ENCODE data around the gene BHLHE23. TPM values are rescaled to one million over a fixed set of nuclear protein-coding genes. Genes with fewer than 3 reads are reported as not detected.

Gene BHLHE23
- total and polyA plus RNA-seq, 5 donors from 2014 or later: not detected

DNA sequence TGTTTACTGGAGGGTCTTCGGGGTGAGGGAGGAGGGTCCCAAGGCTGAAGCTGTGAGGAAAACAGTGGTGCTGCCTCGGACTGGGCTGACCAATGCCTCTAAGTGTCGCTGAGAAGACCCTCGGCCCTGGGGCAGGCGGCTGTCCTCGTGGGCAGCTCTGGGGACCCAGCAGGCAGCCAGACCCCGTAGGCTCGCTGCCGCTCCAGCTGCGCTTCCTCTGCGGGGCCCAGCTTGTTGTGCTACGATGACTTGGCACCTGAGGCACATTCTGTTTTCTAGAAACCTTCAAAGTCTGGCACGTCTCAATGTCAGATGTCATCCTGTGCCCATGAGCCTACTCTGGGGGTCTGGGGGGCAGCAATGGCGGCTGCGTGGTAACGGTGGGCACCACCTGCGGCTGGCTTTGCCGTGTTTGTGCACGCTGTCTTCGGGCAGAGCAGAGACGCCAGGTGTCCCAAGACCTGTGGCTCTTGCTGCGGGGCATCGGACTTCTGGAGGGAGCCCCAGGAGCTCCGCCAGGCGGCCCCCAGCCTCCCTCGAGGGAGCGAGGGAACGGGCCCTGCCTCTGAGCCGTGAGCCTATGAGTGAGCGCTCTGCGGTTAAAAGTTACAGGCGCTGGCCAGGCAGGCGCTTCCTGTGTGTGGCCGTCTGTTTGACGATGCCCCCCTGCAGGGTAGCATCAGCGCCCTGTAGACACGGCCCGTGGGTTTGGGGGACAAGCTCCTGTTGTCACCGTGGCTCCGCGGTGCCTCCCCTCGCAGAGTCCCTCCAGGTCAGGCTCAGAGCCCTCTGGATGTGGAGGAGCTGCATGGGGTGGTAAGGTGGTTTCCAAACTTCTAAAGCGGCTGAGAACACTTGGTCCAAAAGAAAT is 47.4 kb downstream of the BHLHE23 start:
- Histone ChIP-seq H3K4me1 (ENCODE audit: control insufficient read depth, insufficient read depth, low read length, poor library complexity, severe bottlenecking) (peaks cover 11% of the 10 kb centered on the region), H3K27ac (ENCODE audit: insufficient read depth, low read length, poor library complexity, severe bottlenecking) (no peak overlapping the region), H3K9me3 (ENCODE audit: control insufficient read depth in 2 of 2, low read length in 2 of 2) (no peaks in the 10 kb centered on the region), H3K36me3 (ENCODE audit: control insufficient read depth, insufficient read depth, low read length) (no peaks in the 10 kb centered on the region), H3K4me3 (ENCODE audit: low read depth, low read length) (no peak overlapping the region), H3K27me3 (ENCODE audit: control insufficient read depth, insufficient read depth, low read length) (no peaks in the 10 kb centered on the region)
- H3K27me3 Mint-ChIP-seq: no peaks in the 10 kb centered on the region
- peak overlapping the region in 1 of 4 donors; percentile 13 for H3K4me3 Mint-ChIP-seq
- H3K4me1 Mint-ChIP-seq: peaks cover 0 to 17% (median 2%) of the 10 kb centered on the region in 4 donors
- H3K9me3 Mint-ChIP-seq: no peaks in the 10 kb centered on the region
- no peaks in the 10 kb centered on the region for H3K36me3 Mint-ChIP-seq
- DNase-seq: no peak
- H3K27ac Mint-ChIP-seq: peak overlapping the region in 2 of 3 donors; percentile 15 to 63
- ATAC-seq (ENCODE audit: low read depth in 2 of 2): peak; percentile 28 to 45

DNA sequence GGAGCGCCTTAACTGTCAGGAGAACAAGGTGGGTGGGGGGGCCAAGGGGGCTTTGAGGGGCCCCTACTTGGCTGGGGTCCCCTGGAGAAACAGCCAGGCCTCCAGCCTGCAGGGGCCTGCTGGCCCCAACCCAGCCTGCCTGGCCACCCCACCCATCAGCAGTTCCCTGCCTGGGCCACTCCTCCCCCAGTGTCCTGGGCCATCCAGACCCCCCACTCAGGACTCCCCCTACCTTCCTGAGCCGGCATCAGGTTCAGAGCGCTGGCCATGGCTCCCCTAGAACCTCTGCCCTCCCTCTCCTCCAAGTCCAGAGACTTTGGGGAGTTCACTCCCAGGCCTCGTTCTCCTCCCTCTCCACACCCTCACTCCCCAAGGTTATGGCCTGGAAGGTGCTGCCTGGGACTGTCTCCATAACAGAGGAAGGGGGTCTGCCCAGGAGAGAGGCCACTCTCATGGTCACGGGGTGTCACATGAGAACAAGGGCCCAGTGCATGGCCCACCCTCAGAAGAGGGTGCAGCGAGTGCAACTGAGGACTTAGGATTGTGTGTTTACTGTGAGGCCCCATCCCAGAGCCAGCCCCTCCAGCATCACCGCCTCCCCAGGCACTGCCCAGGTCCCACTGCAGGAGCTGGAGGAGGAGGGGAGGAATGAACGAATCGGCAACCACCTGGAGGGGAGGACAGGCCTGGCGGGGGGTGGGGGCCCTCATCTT is 48.2 kb downstream of the BHLHE23 start:
- H3K27ac Mint-ChIP-seq: no peak overlapping the region
- H3K27me3 Mint-ChIP-seq: no peaks in the 10 kb centered on the region
- H3K27ac ChIP-seq (ENCODE audit: insufficient read depth, low read length, poor library complexity, severe bottlenecking): no peak overlapping the region

DNA sequence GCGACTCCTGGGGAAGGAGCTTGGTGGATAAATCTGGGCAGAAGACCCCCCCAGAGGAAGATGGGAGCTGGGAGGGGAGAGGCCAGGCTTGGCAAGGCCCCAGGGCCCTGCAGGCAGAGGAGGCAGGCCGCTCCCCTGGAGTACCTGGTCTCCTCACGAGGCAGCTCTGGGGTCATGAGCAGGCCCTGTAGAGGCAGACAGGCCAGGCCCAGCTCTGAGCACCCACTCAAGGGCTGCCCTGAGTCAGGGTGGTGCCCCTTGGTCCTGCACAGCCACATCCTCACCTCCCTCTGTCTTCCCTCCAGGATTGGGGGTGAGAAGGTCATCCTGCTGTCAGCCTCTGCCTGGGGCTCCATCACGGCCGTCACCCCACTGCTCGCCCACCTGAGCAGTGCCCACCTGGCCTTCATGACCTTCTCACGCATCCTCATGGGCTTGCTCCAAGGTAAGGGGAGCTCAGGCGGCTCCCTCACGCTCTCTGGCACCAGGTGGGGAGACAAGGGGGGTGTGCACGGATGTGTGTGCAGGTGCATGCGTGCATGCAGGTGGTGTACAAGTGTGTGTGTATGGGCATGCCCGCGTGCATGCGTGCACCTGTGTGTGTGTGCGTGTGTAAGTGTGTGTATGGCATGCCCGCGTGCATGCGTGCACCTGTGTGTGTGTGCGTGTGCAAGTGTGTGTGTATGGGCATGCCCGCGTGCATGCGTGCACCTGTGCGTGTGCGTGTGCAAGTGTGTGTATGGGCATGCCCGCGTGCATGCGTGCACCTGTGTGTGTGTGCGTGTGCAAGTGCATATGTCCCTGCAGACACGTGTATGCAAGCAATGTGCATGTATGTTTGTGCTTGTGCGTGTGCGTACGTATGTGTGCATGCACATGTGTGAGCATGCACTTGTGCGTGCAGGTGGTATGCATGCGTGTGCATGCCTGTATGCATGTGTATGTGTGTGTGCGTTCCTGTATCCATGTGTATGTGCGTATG is 49.3 kb downstream of the BHLHE23 start:
- ATAC-seq (ENCODE audit: low read depth in 2 of 2) (no peak), DNase-seq (no peak)
- Mint-ChIP-seq H3K27me3 (no peaks in the 10 kb centered on the region), H3K27ac (no peak overlapping the region), H3K4me1 (peaks cover 0 to 33% (median 7%) of the 10 kb centered on the region in 4 donors), H3K9me3 (no peaks in the 10 kb centered on the region), H3K36me3 (no peaks in the 10 kb centered on the region), H3K4me3 (no peak overlapping the region)
- no peak overlapping the region for H3K27ac ChIP-seq (ENCODE audit: insufficient read depth, low read length, poor library complexity, severe bottlenecking)
- no peaks in the 10 kb centered on the region for H3K9me3 ChIP-seq (ENCODE audit: control insufficient read depth in 2 of 2, low read length in 2 of 2)
- no peak overlapping the region for H3K4me3 ChIP-seq (ENCODE audit: low read depth, low read length)
- peaks cover 29% of the 10 kb centered on the region for H3K4me1 ChIP-seq (ENCODE audit: control insufficient read depth, insufficient read depth, low read length, poor library complexity, severe bottlenecking)
- H3K36me3 ChIP-seq (ENCODE audit: control insufficient read depth, insufficient read depth, low read length): no peaks in the 10 kb centered on the region
- H3K27me3 ChIP-seq (ENCODE audit: control insufficient read depth, insufficient read depth, low read length): no peaks in the 10 kb centered on the region

More for the DNA sequence above, 48.2 kb downstream of the BHLHE23 start:
- H3K27me3 ChIP-seq (ENCODE audit: control insufficient read depth, insufficient read depth, low read length): no peaks in the 10 kb centered on the region
- Mint-ChIP-seq H3K9me3 (no peaks in the 10 kb centered on the region), H3K36me3 (no peaks in the 10 kb centered on the region), H3K4me1 (peaks cover 0 to 25% (median 7%) of the 10 kb centered on the region in 4 donors), H3K4me3 (no peak overlapping the region)
- ATAC-seq (ENCODE audit: low read depth in 2 of 2): no peak
- DNase-seq: no peak
- H3K4me1 ChIP-seq (ENCODE audit: control insufficient read depth, insufficient read depth, low read length, poor library complexity, severe bottlenecking): peaks cover 19% of the 10 kb centered on the region
- H3K9me3 ChIP-seq (ENCODE audit: control insufficient read depth in 2 of 2, low read length in 2 of 2): no peaks in the 10 kb centered on the region
- H3K36me3 ChIP-seq (ENCODE audit: control insufficient read depth, insufficient read depth, low read length): no peaks in the 10 kb centered on the region
- H3K4me3 ChIP-seq (ENCODE audit: low read depth, low read length): no peak overlapping the region

DNA sequence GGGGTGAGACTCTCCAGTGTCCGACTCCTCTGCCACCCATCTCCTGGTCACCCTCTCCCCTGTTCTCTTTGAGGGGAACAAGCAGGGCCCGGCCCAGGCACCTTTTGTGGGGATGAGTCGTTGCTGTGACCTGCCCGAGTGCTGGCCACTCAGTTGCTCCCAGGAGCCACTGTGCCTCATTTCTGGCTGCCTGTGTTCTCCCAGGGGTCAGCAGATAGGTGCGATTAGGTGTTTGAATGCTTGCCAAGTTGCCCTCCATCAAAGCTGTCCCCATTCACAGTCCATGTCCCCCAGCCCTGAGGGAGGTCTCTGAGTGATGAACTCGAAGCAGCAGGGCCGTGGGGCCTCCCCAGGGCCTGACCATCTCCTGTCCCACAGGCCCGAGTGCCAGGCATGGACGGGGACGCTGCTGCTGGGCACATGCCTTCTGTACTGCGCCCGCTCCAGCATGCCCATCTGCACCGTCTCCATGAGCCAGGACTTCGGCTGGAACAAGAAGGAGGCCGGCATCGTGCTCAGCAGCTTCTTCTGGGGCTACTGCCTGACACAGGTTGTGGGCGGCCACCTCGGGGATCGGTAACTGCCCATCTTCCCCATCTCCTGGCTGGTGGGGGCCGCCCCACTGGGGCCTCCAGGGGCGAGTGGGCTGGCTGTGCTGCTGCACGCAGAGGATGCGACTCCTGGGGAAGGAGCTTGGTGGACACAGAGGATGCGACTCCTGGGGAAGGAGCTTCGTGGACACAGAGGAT is 50.2 kb downstream of the BHLHE23 start:
- peaks cover 37% of the 10 kb centered on the region for H3K4me1 ChIP-seq (ENCODE audit: control insufficient read depth, insufficient read depth, low read length, poor library complexity, severe bottlenecking)
- no peaks in the 10 kb centered on the region for H3K36me3 ChIP-seq (ENCODE audit: control insufficient read depth, insufficient read depth, low read length)
- H3K27ac ChIP-seq (ENCODE audit: insufficient read depth, low read length, poor library complexity, severe bottlenecking): no peak overlapping the region
- H3K27me3 Mint-ChIP-seq: no peaks in the 10 kb centered on the region
- H3K4me3 ChIP-seq (ENCODE audit: low read depth, low read length): no peak overlapping the region
- H3K27me3 ChIP-seq (ENCODE audit: control insufficient read depth, insufficient read depth, low read length): no peaks in the 10 kb centered on the region
- H3K4me3 Mint-ChIP-seq: peak overlapping the region in 1 of 4 donors; percentile 73
- H3K36me3 Mint-ChIP-seq: no peaks in the 10 kb centered on the region
- H3K9me3 ChIP-seq (ENCODE audit: control insufficient read depth in 2 of 2, low read length in 2 of 2): no peaks in the 10 kb centered on the region
- H3K4me1 Mint-ChIP-seq: peaks cover 0 to 39% (median 7%) of the 10 kb centered on the region in 4 donors
- DNase-seq (no peak), ATAC-seq (ENCODE audit: low read depth in 2 of 2) (no peak)
- no peaks in the 10 kb centered on the region for H3K9me3 Mint-ChIP-seq
- no peak overlapping the region for H3K27ac Mint-ChIP-seq

Other genes starting within 250 kb of the BHLHE23 start
- 7.0 TPM for gene MRGBP, start 210.5 kb downstream of the BHLHE23 start, total RNA-seq
- gene MRGBP, start 210.5 kb downstream of the BHLHE23 start, polyA plus RNA-seq: 10 to 100 TPM in 2 of 4 donors, 1 to 10 TPM in 2; 7.9 to 11.5 (median 10.0) TPM
- gene OGFR, start 202.1 kb downstream of the BHLHE23 start, total RNA-seq: 61.1 TPM
- 10 to 100 TPM; 41.5 to 46.9 (median 42.0) TPM for gene OGFR, start 202.1 kb downstream of the BHLHE23 start, polyA plus RNA-seq
- gene COL9A3, start 189.9 kb downstream of the BHLHE23 start, total RNA-seq: not detected
- not detected for gene COL9A3, start 189.9 kb downstream of the BHLHE23 start, polyA plus RNA-seq
- gene TCFL5, start 145.1 kb downstream of the BHLHE23 start, total RNA-seq: 3.8 TPM
- gene TCFL5, start 145.1 kb downstream of the BHLHE23 start, polyA plus RNA-seq: 1 to 10 TPM in 2 of 4 donors, under 1 TPM in 2; 0.53 to 1.2 (median 1.1) TPM
- gene DIDO1, start 80.5 kb downstream of the BHLHE23 start, total RNA-seq: 80.8 TPM
- 10 to 100 TPM; 30.9 to 47.8 (median 38.2) TPM for gene DIDO1, start 80.5 kb downstream of the BHLHE23 start, polyA plus RNA-seq
- gene GID8, start 68.8 kb downstream of the BHLHE23 start, total RNA-seq: 31.9 TPM
- gene GID8, start 68.8 kb downstream of the BHLHE23 start, polyA plus RNA-seq: 10 to 100 TPM; 15.5 to 19.9 (median 17.0) TPM
- gene SLC17A9, start 54.3 kb downstream of the BHLHE23 start, total RNA-seq: 4.1 TPM
- under 1 TPM in 3 of 4 donors, not detected in 1; 0.06 to 0.34 (median 0.32) TPM for gene SLC17A9, start 54.3 kb downstream of the BHLHE23 start, polyA plus RNA-seq
- gene YTHDF1, start 209.2 kb upstream of the BHLHE23 start, total RNA-seq: 37.9 TPM
- 10 to 100 TPM; 28.5 to 38.4 (median 32.2) TPM for gene YTHDF1, start 209.2 kb upstream of the BHLHE23 start, polyA plus RNA-seq
- not detected for gene BIRC7, start 228.9 kb upstream of the BHLHE23 start, total RNA-seq
- not detected for gene BIRC7, start 228.9 kb upstream of the BHLHE23 start, polyA plus RNA-seq
- gene NKAIN4, start 247.5 kb upstream of the BHLHE23 start, total RNA-seq: not detected
- not detected for gene NKAIN4, start 247.5 kb upstream of the BHLHE23 start, polyA plus RNA-seq